ENCODE results near the gene HMCN2.

Gene HMCN2

DNA sequence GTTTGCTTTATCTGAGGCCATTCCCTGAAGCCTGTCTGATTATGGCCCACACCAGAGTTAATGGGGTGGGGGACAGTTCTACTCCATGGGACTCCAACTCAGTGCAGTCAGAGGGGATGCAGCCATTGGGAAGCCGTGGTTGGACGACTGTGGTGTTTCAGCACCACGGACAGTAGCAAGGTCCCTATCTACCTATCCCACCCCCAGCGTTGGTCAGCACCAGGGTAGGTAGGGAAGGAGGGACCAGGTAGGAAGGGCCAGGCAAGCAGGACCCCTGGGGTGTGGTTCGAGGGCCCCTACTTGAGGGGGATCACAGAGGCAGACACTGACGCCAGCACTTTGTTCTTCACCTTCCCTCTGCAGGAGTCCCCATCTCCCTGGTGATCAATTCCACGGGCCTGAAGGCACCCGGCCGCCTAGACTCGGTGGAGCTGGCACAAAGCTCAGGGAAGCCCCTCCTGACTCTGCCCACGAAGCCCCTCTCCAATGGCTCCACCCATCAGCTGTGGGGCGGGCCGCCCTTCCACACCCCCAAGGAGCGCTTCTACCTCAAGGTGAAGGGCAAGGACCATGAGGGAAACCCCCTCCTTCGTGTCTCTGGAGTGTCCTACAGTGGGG, 33.2 kb downstream of the HMCN2 start:
- H3K4me3 ChIP-seq (replicated peaks; ENCODE audit: low read depth, low read length) = no peak overlapping the region
- DNase-seq (ENCODE audit: low read depth) = no peak
- TF ChIP-seq, protein P1, sequence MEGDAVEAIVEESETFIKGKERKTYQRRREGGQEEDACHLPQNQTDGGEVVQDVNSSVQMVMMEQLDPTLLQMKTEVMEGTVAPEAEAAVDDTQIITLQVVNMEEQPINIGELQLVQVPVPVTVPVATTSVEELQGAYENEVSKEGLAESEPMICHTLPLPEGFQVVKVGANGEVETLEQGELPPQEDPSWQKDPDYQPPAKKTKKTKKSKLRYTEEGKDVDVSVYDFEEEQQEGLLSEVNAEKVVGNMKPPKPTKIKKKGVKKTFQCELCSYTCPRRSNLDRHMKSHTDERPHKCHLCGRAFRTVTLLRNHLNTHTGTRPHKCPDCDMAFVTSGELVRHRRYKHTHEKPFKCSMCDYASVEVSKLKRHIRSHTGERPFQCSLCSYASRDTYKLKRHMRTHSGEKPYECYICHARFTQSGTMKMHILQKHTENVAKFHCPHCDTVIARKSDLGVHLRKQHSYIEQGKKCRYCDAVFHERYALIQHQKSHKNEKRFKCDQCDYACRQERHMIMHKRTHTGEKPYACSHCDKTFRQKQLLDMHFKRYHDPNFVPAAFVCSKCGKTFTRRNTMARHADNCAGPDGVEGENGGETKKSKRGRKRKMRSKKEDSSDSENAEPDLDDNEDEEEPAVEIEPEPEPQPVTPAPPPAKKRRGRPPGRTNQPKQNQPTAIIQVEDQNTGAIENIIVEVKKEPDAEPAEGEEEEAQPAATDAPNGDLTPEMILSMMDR (IDR thresholded peaks at IDR 0.05; ENCODE audit: low read length, missing control alignments) = no peak

DNA sequence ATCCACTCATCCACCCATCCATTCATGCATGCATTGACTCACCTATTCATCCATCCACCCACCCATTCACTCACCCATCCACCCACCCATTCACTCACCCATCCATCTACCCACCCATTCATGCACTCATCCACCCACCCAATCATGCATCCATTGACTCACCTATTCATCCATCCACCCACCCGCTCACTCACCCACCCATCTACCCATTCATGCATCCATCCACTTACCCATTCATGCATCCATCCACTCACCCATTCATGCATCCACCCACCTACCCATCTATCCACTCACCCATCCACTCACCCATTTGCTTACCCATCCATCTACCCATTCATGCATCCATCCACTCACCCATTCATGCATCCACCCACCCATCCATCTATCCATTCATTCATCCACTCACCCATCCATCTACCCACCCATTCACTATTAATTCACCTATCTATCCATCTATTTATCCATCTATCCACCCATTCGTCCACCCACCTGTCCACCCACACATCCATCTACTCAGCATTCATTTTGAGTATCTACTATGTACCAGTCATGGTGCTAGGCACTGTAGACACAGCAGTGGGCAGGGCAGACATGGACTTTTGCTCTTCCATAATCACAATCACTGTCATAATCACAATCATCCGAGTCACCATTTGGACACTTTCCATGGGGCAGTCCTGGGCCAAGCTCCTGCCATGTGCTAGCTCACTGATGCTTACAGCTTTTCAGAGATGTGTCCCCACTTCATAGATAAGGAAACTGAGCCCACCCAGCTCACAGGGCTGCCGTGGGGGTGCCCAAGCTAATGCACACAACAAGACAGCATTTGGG, 34.4 kb downstream of the HMCN2 start:
- TF ChIP-seq, protein P1 (IDR thresholded peaks at IDR 0.05; ENCODE audit: low read length, missing control alignments) = no peak
- no peak overlapping the region for H3K4me3 ChIP-seq (replicated peaks; ENCODE audit: low read depth, low read length)
- no peak for DNase-seq (ENCODE audit: low read depth)

DNA sequence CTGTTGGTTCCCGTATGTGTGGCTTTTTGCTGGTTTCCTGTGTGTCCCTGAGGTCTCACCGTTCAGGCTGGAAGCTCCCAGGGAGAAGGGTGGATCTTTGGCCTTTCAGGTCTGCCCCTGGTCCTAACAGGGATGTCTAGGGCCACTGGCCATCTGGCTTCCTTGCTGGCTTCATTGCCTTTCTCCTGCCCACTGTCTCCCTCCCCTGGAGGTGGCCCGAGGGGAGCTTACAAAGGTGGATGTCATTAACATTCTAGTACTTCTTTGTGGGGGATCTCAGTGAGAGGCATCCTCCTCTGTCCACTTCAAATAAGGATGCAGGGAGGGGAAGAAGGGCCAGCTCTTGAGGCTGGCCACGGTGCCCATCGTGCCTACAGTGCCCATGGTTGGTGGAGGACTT, 35.2 kb downstream of the HMCN2 start:
- TF ChIP-seq, protein P1 (IDR thresholded peaks at IDR 0.05; ENCODE audit: low read length, missing control alignments) = no peak
- no peak overlapping the region for H3K4me3 ChIP-seq (replicated peaks; ENCODE audit: low read depth, low read length)
- DNase-seq (ENCODE audit: low read depth) = no peak

DNA sequence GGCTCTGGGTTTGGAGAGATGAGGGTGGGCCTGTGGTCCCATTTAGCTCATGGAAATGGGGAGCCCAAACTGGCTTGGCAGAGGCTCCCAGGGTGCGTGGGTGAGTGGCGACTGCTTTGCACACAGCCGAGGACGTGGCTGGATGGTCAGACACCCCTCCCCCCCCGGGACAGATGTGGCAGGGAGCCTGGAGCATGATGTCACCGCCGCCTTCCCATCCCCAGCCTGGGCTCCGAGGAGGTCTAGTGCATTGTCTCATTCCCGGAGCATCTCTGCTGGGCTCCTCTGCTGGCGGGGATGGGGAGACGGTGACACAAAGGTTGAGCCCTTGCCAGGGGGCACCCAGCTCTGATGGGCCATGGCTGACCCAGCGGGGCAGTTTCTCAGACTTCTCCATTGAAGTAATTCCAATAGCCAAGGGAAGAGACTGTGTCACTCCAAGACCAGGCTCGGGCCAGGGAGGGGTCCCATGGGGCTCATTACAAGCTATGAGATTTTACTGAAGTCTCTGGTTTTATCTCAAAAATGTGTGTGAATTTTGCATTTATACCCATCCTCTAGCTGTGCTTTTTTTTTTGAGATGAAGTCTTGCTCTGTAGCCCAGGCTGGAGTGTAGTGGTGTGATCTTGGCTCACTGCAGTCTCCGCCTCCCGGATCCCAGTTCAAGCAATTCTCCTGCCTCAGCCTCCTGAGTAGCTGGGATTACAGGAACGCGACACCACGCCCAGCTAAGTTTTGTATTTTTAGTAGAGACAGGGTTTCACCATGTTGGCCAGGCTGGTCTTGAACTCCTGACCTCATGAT, 36.1 kb downstream of the HMCN2 start:
- DNase-seq (ENCODE audit: low read depth) = no peak
- H3K4me3 ChIP-seq (replicated peaks; ENCODE audit: low read depth, low read length) = no peak overlapping the region
- TF ChIP-seq, protein P1 (IDR thresholded peaks at IDR 0.05; ENCODE audit: low read length, missing control alignments) = no peak

DNA sequence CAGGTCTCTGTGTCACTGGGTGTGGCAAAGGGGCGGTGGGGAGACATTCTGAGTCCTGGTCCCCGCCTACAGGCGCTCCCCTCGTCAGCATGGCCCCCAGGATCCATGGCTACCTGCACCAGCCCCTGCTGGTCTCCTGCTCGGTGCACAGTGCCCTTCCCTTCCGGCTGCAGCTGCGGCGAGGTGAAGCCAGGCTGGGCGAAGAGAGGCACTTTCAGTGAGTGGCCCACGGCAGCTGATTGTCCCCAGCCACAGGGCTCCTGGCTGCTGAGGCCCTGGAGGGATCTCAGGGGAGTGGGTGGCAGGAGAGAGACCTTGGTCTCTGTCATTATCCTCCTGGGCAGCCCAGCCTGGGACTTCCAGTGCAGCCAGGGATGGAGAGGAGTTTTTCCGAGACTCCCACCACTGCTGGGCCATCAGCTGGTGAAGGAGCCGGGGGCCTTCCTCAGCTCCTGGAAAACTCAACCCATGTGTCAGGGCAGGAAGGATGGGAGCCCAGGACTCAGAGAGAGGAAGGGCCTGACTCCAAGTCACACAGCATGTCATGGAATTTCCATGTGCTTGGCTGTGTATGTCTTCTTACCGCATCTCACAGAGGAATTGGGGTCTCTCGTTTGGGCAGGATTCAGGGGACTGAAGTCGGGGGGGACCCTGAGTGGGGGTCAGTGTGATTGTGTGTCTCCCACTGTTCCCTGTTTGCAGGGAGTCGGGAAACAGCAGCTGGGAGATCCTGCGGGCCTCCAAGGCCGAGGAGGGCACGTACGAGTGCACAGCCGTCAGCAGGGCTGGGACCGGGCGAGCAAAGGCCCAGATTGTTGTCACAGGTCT, 37.4 kb downstream of the HMCN2 start:
- H3K4me3 ChIP-seq (replicated peaks; ENCODE audit: low read depth, low read length) = no peak overlapping the region
- no peak for DNase-seq (ENCODE audit: low read depth)
- TF ChIP-seq, protein P1 (IDR thresholded peaks at IDR 0.05; ENCODE audit: low read length, missing control alignments) = no peak

DNA sequence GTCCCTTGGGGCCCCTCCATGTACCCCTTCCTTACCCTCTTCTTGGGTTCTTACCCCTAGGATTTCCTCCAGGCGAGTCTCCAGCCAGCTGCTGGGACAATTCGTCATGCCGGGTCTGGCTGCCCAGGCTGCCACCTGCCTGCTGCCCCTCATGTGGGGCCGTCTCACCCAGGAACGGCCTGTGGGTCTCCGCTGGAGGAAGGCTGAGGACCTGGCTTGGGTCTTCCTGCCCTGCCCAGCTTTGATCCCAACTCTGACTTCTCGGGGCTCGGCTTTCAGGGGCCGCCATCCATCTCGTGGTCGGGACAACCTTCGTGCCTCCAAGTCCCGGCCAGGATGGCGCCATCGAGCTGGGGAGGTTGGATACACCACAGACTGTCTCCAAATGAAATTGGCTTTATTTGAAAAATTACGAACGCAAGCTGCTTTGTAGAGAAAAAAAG, 38.1 kb downstream of the HMCN2 start:
- DNase-seq (ENCODE audit: low read depth) = no peak
- H3K4me3 ChIP-seq (replicated peaks; ENCODE audit: low read depth, low read length) = no peak overlapping the region
- TF ChIP-seq, protein P1 (IDR thresholded peaks at IDR 0.05; ENCODE audit: low read length, missing control alignments) = no peak

All from fibroblast of pulmonary artery (primary cell).